Measurements from ENCODE around the gene ACIN1.

ACIN1 gene

DNA sequence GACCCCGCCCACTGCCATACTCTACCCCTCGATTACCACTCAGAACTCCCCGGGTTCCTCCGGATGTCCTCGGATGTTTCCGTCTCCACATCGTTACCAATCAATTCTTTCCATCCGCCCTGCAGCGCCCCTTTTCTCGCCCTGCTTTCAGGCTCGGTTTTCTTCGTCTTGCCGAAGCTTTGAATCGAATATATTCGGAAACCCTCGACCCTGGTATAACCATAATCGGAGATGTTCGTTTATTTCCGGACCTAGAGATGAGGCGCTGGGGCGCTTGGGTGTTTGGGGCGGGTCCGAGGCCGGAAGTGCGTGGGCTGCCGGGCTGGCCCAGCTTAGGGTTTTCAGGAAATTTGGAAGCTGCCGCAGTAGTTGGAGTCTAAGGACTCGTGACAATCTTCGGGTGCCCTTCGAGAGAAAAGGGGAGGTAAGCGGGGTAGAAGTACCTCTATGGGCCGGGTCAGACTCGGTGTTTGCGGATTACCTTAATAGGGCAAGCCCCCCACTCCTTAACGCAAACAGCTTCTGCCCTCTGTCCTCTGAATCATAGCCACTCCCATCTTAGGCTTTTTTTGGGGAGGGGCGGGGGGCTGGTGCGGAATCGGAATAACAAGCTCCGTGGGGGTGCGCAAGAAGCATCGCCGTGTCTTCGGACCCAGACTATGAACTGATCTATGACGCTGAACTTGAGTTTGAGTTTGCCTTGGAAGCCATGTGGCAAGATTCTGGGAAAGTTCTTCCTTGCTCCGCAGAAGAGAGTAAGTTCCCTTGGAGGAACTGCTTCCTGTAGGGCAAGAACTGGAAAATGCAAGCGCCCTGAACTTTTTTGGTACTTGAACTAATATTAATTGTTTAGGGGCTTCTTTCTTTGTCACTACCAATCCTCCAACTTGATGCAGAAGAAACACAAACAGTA lies 516 bp upstream of the ACIN1 start, which contains the start of gene C14orf119:
Gene C14orf119 (plus strand): TSS at position 310 of the 913 bp plus-strand sequence. CDS start 2,154 bp downstream, outside the sequence.
- Mint-ChIP-seq H3K27me3 (no peaks in the 10 kb centered on the region), H3K4me1 (peaks cover 30% of the 10 kb centered on the region), H3K9me3 (no peaks in the 10 kb centered on the region), H3K36me3 (peaks cover 42% of the 10 kb centered on the region), H3K27ac (no peak within 1 kb of the TSS), H3K4me3 (no peak within 1 kb of the TSS)
- CTCF ChIA-PET = interaction anchor here (0.6 to 2.8 kb wide), 11 partner anchors 9 to 236 kb away, joined by 3 to 26 read pairs (median 5); no protein-coding TSS in a partner anchor
- peak; percentile 100 for DNase-seq

DNA sequence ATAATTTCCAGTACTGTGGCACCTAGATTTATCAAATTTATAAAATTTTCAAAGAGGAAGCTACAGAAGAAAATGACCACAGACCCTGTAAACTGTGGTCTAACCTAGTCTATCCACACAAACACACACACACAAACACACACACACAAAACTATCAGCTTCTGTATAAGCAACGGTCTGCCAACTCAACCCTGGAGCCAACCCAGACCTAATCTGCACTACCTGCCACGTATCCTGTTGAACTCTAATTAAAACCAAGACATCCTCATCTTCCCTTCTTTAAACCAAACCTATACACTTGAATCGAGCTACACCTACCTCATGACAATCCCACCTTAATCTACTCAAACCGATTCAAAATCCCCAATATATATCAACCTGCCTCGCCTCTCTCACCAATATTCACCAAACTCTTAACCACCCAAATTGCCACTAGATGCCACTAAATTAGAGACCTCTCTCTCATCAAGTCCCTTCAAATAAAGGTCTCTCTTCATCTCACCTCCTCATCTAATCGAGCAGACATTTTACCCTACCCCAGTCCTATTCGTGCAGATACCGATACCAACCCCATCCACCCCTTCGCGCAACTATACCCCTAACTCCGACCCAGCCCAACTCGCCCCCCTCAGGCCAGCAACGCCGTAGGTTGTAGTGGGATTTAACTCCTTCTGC lies 808 bp downstream of the ACIN1 start:
- Mint-ChIP-seq H3K4me3 (no peak overlapping the region), H3K4me1 (peaks cover 30% of the 10 kb centered on the region), H3K27me3 (no peaks in the 10 kb centered on the region), H3K36me3 (peaks cover 46% of the 10 kb centered on the region), H3K27ac (no peak overlapping the region), H3K9me3 (no peaks in the 10 kb centered on the region)
- CTCF ChIA-PET = interaction anchor here (0.8 to 2.8 kb wide), 8 partner anchors 8 to 207 kb away, joined by 3 to 26 read pairs (median 11); no protein-coding TSS in a partner anchor
- DNase-seq = no peak

GRCh38 chr14:23093526-23093925 lies 1.4 kb downstream of the ACIN1 start:
- Mint-ChIP-seq H3K4me3 (no peak overlapping the region), H3K27me3 (no peaks in the 10 kb centered on the region), H3K27ac (no peak overlapping the region), H3K36me3 (peaks cover 43% of the 10 kb centered on the region), H3K9me3 (no peaks in the 10 kb centered on the region), H3K4me1 (peaks cover 30% of the 10 kb centered on the region)
- CTCF ChIA-PET = interaction anchor here (2.6 kb wide), 1 partner anchor 16 kb away, joined by 26 read pairs; no protein-coding TSS in a partner anchor
- DNase-seq = no peak

GRCh38 chr14:23093104-23093503 lies 1.8 kb downstream of the ACIN1 start:
- H3K4me1 Mint-ChIP-seq = peaks cover 30% of the 10 kb centered on the region
- no peaks in the 10 kb centered on the region for H3K27me3 Mint-ChIP-seq
- no peak for DNase-seq
- H3K4me3 Mint-ChIP-seq = no peak overlapping the region
- no peak overlapping the region for H3K27ac Mint-ChIP-seq
- peaks cover 43% of the 10 kb centered on the region for H3K36me3 Mint-ChIP-seq
- H3K9me3 Mint-ChIP-seq = no peaks in the 10 kb centered on the region
- CTCF ChIA-PET = interaction anchor here (1.3 to 4.6 kb wide), 3 partner anchors 16 to 119 kb away, joined by 3 to 23 read pairs (median 10); no protein-coding TSS in a partner anchor

DNA sequence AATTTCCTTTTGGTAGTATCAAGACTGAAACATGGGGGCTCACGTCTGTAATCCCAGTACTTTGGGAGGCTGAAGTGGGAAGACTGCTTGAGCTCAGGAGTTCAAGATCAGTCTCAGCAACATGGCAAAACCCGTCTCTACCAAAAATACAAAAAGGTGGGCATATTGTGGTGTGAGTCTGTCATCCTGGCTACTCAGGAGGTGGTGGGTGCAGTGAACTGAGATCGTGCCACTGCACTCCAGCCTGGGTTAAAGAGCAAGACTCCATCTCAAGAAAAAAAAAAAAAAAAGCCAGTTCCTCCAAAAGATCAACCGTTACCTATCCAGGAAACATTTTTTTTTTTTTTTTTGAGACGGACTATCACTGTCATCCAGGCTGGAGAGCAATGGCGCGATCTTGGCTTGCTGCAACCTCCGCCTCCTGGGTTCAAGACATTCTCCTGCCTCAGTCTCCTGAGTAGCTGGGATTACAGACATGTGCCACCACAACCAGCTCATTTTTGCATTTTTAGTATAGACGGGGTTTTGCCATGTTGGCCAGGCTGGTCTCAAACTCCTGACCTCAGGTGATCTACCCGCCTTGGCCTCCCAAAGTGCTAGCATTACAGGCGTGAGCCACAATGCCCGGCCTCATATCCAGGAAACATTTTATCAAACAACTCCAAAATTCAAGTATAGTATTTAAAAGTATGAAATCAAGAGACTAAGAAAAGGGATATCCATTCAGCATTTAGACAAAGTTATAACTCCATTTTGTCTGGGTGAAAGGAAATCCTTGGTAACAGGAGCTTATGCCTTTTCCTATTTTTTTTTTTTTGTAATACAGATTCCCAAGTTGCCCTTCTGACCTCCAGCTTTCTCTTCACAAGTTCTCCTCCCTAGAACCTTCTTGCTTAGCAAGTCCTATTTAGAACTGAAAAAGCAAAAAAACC lies 3.4 kb downstream of the ACIN1 start:
- peaks cover 42% of the 10 kb centered on the region for H3K36me3 Mint-ChIP-seq
- no peak for DNase-seq
- H3K4me1 Mint-ChIP-seq = peaks cover 21% of the 10 kb centered on the region
- no peak overlapping the region for H3K4me3 Mint-ChIP-seq
- no peaks in the 10 kb centered on the region for H3K9me3 Mint-ChIP-seq
- H3K27ac Mint-ChIP-seq = no peak overlapping the region
- CTCF ChIA-PET = interaction anchor here (0.6 to 4.6 kb wide), 6 partner anchors 11 to 202 kb away, joined by 3 to 23 read pairs (median 3); no protein-coding TSS in a partner anchor
- H3K27me3 Mint-ChIP-seq = no peaks in the 10 kb centered on the region

DNA sequence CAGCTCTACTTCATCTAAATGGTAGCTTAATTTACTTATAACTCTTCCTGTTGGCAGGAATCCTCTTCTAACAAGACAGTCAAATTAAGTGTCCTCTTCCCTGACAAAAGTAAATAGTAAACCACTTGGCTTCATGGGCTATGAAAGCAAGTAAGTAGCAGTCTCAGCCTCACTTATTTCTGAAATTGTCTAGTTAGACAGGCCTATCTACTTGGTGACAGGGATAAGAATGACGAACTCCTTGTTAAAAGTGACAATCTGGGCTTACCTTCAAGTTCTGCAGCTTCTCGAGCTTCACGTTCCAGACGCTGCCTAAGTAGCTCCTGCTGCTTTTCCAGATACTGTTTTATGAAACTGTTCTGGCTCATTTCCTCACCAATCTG lies 4.7 kb downstream of the ACIN1 start:
- H3K36me3 Mint-ChIP-seq = peaks cover 53% of the 10 kb centered on the region
- no peaks in the 10 kb centered on the region for H3K9me3 Mint-ChIP-seq
- no peak overlapping the region for H3K27ac Mint-ChIP-seq

DNA sequence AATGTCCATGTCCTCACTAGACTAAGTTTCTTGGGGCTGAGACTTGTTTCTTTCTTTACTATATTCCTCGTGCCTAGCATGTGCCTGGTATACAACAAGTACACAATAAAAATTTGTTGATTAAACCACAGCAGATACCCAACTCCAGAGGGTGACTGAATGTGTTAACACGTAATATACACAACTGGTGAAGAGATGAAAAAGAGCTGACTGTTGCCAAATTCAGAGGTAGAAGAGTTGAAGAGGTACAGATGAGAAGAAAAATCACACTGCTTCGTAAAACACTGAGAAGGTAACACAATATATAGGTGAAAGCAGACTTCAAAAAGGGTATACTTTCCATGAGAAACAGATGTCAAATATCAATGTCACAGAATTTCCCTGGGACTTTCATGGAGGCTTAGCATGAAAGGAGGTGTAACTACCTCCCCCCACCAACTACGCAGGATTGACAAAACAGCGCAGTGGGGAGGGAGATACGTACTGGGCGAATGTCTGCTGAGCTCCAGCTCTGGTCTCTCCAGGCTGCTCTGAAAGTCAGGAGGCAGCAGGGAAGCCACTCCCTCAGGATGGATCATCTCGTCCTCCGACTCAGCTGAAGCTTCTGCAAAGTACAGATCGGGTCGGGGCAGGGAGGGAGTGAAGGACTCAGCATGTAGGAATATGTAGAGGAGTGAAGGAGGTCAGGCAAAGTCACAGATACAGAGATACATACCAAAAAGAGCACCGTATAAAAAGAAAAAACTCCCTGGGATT lies 5.3 kb downstream of the ACIN1 start:
- DNase-seq = no peak
- Mint-ChIP-seq H3K9me3 (no peaks in the 10 kb centered on the region), H3K36me3 (peaks cover 57% of the 10 kb centered on the region), H3K27me3 (no peaks in the 10 kb centered on the region), H3K4me3 (no peak overlapping the region), H3K27ac (no peak overlapping the region), H3K4me1 (peaks cover 19% of the 10 kb centered on the region)
- CTCF ChIA-PET = interaction anchor here (1.3 to 4.6 kb wide), 2 partner anchors 13 to 21 kb away, joined by 7 to 23 read pairs; no protein-coding TSS in a partner anchor

More for the DNA sequence above, 4.7 kb downstream of the ACIN1 start:
- no peak overlapping the region for H3K4me3 Mint-ChIP-seq
- H3K27me3 Mint-ChIP-seq = no peaks in the 10 kb centered on the region
- CTCF ChIA-PET = interaction anchor here (1.3 to 4.6 kb wide), 2 partner anchors 13 to 21 kb away, joined by 7 to 23 read pairs; no protein-coding TSS in a partner anchor
- DNase-seq = no peak
- peaks cover 19% of the 10 kb centered on the region for H3K4me1 Mint-ChIP-seq

DNA sequence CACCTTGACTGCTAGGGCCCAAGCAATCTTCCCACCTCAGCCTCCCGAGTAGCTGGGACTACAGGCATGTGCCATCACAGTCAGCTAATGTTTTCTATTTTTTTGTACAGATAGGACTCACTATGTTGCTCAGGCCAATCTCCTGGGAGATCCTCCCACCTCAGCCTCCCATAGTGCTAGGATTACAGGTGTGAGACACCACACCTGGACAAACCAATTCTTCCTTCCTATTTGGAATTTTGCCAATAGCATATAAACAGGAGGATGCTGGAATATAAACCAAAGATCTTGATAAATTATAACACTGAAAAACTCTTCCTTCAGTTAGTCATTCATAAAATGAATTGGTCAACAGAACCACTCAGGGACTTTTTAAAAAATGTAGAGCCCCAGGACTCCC lies 8.4 kb downstream of the ACIN1 start:
- no peak overlapping the region for H3K4me3 Mint-ChIP-seq
- no peaks in the 10 kb centered on the region for H3K27me3 Mint-ChIP-seq
- no peaks in the 10 kb centered on the region for H3K9me3 Mint-ChIP-seq
- peaks cover 48% of the 10 kb centered on the region for H3K36me3 Mint-ChIP-seq
- DNase-seq = no peak
- no peak overlapping the region for H3K27ac Mint-ChIP-seq
- H3K4me1 Mint-ChIP-seq = peaks cover 4% of the 10 kb centered on the region
- CTCF ChIA-PET = interaction anchor here (0.8 to 1.0 kb wide), 2 partner anchors 8 to 34 kb away, joined by 3 read pairs; no protein-coding TSS in a partner anchor

- DNase-seq = no peak
- no peak overlapping the region for H3K27ac Mint-ChIP-seq
- H3K36me3 Mint-ChIP-seq = peaks cover 55% of the 10 kb centered on the region
- no peaks in the 10 kb centered on the region for H3K9me3 Mint-ChIP-seq
- H3K27me3 Mint-ChIP-seq = no peaks in the 10 kb centered on the region
- CTCF ChIA-PET = interaction anchor here (0.8 to 1.4 kb wide), 4 partner anchors 9 to 35 kb away, joined by 3 to 5 read pairs (median 4); no protein-coding TSS in a partner anchor
- H3K4me3 Mint-ChIP-seq = no peak overlapping the region
- peaks cover 4% of the 10 kb centered on the region for H3K4me1 Mint-ChIP-seq
Measured at GRCh38 chr14:23085458-23085857, 9.5 kb downstream of the ACIN1 start.

GRCh38 chr14:23080474-23080873 lies 14.5 kb downstream of the ACIN1 start:
- Mint-ChIP-seq H3K4me3 (no peak overlapping the region), H3K4me1 (no peaks in the 10 kb centered on the region), H3K9me3 (no peaks in the 10 kb centered on the region), H3K27ac (peak overlapping the region; percentile 16), H3K36me3 (peaks cover 61% of the 10 kb centered on the region), H3K27me3 (no peaks in the 10 kb centered on the region)
- DNase-seq = no peak
- CTCF ChIA-PET = interaction anchor here (0.8 to 1.7 kb wide), 3 partner anchors 9 to 15 kb away, joined by 3 to 4 read pairs (median 3); partner anchors contain the start of genes ACIN1 and C14orf119

DNA sequence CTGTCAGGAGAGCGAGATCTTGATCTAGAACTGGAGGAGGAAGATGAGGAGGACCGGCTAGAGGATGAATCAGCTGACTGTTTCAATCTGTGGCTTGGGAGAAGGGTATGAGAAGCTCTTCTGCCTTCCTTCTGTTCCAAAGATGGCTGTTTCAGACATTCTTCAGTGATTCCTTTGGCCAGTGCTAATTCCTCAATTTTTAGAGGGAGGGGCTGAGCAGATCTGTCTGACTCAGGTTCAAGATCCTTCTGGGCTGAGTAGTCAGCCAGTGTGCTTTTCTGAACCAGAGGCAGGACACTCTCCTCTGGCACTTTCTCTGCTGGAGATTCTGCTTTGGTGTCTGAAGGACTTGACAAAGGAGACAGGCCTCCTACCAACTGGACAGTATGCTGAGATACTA lies 15.2 kb downstream of the ACIN1 start:
- Mint-ChIP-seq H3K27me3 (no peaks in the 10 kb centered on the region), H3K36me3 (peaks cover 62% of the 10 kb centered on the region), H3K9me3 (no peaks in the 10 kb centered on the region), H3K27ac (no peak overlapping the region), H3K4me1 (no peaks in the 10 kb centered on the region), H3K4me3 (no peak overlapping the region)
- no peak for DNase-seq
- CTCF ChIA-PET = interaction anchor here (0.6 to 1.7 kb wide), 2 partner anchors 8 to 111 kb away, joined by 3 to 4 read pairs; no protein-coding TSS in a partner anchor

GRCh38 chr14:23078692-23079116 lies 16.2 kb downstream of the ACIN1 start:
- no peak overlapping the region for H3K4me3 Mint-ChIP-seq
- H3K9me3 Mint-ChIP-seq = no peaks in the 10 kb centered on the region
- H3K27me3 Mint-ChIP-seq = no peaks in the 10 kb centered on the region
- no peaks in the 10 kb centered on the region for H3K4me1 Mint-ChIP-seq
- H3K36me3 Mint-ChIP-seq = peaks cover 67% of the 10 kb centered on the region
- CTCF ChIA-PET = interaction anchor here (2.4 to 3.2 kb wide), 6 partner anchors 10 to 108 kb away, joined by 8 to 28 read pairs (median 23); partner anchors contain the start of genes ACIN1 and C14orf119
- no peak for DNase-seq
- no peak overlapping the region for H3K27ac Mint-ChIP-seq
